Neural cell (in vitro differentiated cells): ENCODE results near the gene DNAI4. TPM values are rescaled to one million over a fixed set of nuclear protein-coding genes. Genes with fewer than 3 reads are reported as not detected.
"Not testable (repeated sequence)": the region's sequence is repeated elsewhere in the genome, so short reads cannot be mapped to it uniquely, and the experiment has no call there.

Experiments used
- H2AFZ ChIP-seq: fragments of 200-600, 300-800 bp; sonication (generic), shearing (Covaris generic); 2 replicates; pipeline ENCODE4 v1.6.0; 2014; ENCODE audit warnings: low read depth, mild to moderate bottlenecking, antibody characterized with exemption, low read length, moderate library complexity
- H3F3A ChIP-seq: fragments of 200-600 bp; shearing (Covaris generic); 2 replicates; pipeline ENCODE4 v1.6.1; 2016; ENCODE audit warnings: mild to moderate bottlenecking, moderate library complexity, mixed read lengths, antibody characterized with exemption, low read length; ENCODE audit not compliant: insufficient read depth, poor library complexity, severe bottlenecking
- H3K27ac ChIP-seq: fragments of 200-600, 300-800 bp; sonication (generic), shearing (Covaris generic); 2 replicates; pipeline ENCODE4 v1.5.1; 2014; ENCODE audit warnings: mild to moderate bottlenecking, low read length, moderate library complexity
- H3K27me3 ChIP-seq: fragments of 300-800, 200-600 bp; sonication (generic), shearing (Covaris generic); 2 replicates; pipeline ENCODE4 v1.6.0; 2014; ENCODE audit warnings: mild to moderate bottlenecking, low read depth, low read length, moderate library complexity; ENCODE audit not compliant: insufficient read depth
- H3K36me3 ChIP-seq: fragments of 300-800, 200-600 bp; sonication (generic), shearing (Covaris generic); 2 replicates; pipeline ENCODE4 v1.5.1; 2014; ENCODE audit warnings: mild to moderate bottlenecking, antibody characterized with exemption, low read length, moderate library complexity; ENCODE audit not compliant: insufficient read depth
- H3K4me2 ChIP-seq: fragments of 300-800, 200-600 bp; sonication (generic), shearing (Covaris generic); 2 replicates; pipeline ENCODE4 v1.6.0; 2014; ENCODE audit warnings: mild to moderate bottlenecking, low read length
- H3K4me3 ChIP-seq: fragments of 300-800, 200-600 bp; sonication (generic), shearing (Covaris generic); 2 replicates; pipeline ENCODE4 v1.5.1; 2014; ENCODE audit warnings: mild to moderate bottlenecking, low read length, moderate library complexity
- H3K79me2 ChIP-seq: fragments of 200-600 bp; shearing (Covaris generic); replicated peaks from 2 replicates; pipeline ENCODE4 v1.6.0; 2014; ENCODE audit warnings: mild to moderate bottlenecking, low read length, moderate library complexity; ENCODE audit not compliant: insufficient read depth
- H3K9ac ChIP-seq: fragments of 300-800, 200-600 bp; sonication (generic), shearing (Covaris generic); 2 replicates; pipeline ENCODE4 v1.6.1; 2016; ENCODE audit warnings: mild to moderate bottlenecking, low read length, mixed read lengths
- H3K9me2 ChIP-seq: fragments of 200-600 bp; shearing (Covaris generic); 2 replicates; pipeline ENCODE4 v1.6.1; 2016; ENCODE audit warnings: mild to moderate bottlenecking, low read length, mixed read lengths; ENCODE audit not compliant: insufficient read depth
- H3K9me3 ChIP-seq: fragments of 200-600, 300-800 bp; sonication (generic), shearing (Covaris generic); 2 replicates; pipeline ENCODE4 v1.6.1; 2016; ENCODE audit warnings: mild to moderate bottlenecking, mixed run types, low read length, moderate library complexity, mixed read lengths
- H4K20me1 ChIP-seq: fragments of 200-600 bp; shearing (Covaris generic); 2 replicates; pipeline ENCODE4 v1.6.1; 2016; ENCODE audit warnings: mild to moderate bottlenecking, mixed run types; ENCODE audit not compliant: insufficient read depth
- CTCF ChIP-seq: fragments of 450-650 bp; IDR thresholded peaks from 2 replicates; pipeline ENCODE4 v1.5.1; 2014; ENCODE audit warnings: antibody characterized with exemption, mild to moderate bottlenecking, moderate library complexity; ENCODE audit not compliant: poor library complexity, severe bottlenecking
- EP300 ChIP-seq: fragments of 450-650 bp; conservative IDR thresholded peaks from 2 replicates; pipeline ENCODE4 v1.6.1; 2014; ENCODE audit warnings: antibody characterized with exemption, mild to moderate bottlenecking, moderate library complexity; ENCODE audit not compliant: poor library complexity, severe bottlenecking
- EZH2 ChIP-seq: fragments of 200-600, 300-800 bp; shearing (Covaris generic), sonication (generic); IDR thresholded peaks from 2 replicates; pipeline ENCODE4 v1.6.1; 2014; ENCODE audit warnings: antibody characterized with exemption, low read length, borderline replicate concordance, mild to moderate bottlenecking; ENCODE audit not compliant: insufficient read depth, poor library complexity, severe bottlenecking
- MXI1 ChIP-seq: fragments of 450-650 bp; conservative IDR thresholded peaks from 2 replicates; pipeline ENCODE4 v1.6.1; 2014; ENCODE audit warnings: antibody characterized with exemption, mild to moderate bottlenecking; ENCODE audit not compliant: poor library complexity, severe bottlenecking
- POLR2AphosphoS5 ChIP-seq: IDR thresholded peaks from 2 replicates; pipeline ENCODE4 v1.6.1; 2012
- RAD21 ChIP-seq: fragments of 450-650 bp; conservative IDR thresholded peaks from 2 replicates; pipeline ENCODE4 v1.6.1; 2014; ENCODE audit warnings: antibody characterized with exemption, mild to moderate bottlenecking, moderate library complexity
- REST ChIP-seq: IDR thresholded peaks from 2 replicates; pipeline ENCODE4 v1.6.1; 2012; ENCODE audit warnings: borderline replicate concordance
- SMC3 ChIP-seq: fragments of 450-650 bp; conservative IDR thresholded peaks from 2 replicates; pipeline ENCODE4 v1.6.1; 2014; ENCODE audit warnings: antibody characterized with exemption, mild to moderate bottlenecking, moderate library complexity; ENCODE audit not compliant: poor library complexity
- TAF1 ChIP-seq: IDR thresholded peaks from 2 replicates; pipeline ENCODE4 v1.6.1; 2012; ENCODE audit warnings: low read depth
- polyA plus RNA-seq: library from polyadenylated mRNA; depleted of rRNA; stranded (reverse); fragments of >200 nt; gene quantifications from 2 replicates; pipeline ENCODE4 v1.2.3, GENCODE V29; 2014

Gene DNAI4
- polyA plus RNA-seq, 1 donor from 2014 or later, result 4.5 TPM

GRCh38 chr1:66917476-66917875 lies 7.2 kb downstream of the DNAI4 start:
- Histone ChIP-seq H3K9me2 (no peaks in the 10 kb centered on the region), H3K27me3 (no peaks in the 10 kb centered on the region), H3K79me2 (peaks cover under 1% of the 10 kb centered on the region), H3K9ac (no peak overlapping the region), H3K9me3 (no peaks in the 10 kb centered on the region), H3F3A (no peaks in the 10 kb centered on the region), H4K20me1 (no peaks in the 10 kb centered on the region), H3K4me3 (no peak overlapping the region), H3K4me2 (no peak overlapping the region), H2AFZ (no peak overlapping the region), H3K27ac (no peak overlapping the region), H3K36me3 (no peaks in the 10 kb centered on the region)
- TF ChIP-seq EZH2 (no peak), SMC3 (no peak), RAD21 (no peak), TAF1 (no peak), CTCF (no peak), REST (no peak), MXI1 (no peak), POLR2AphosphoS5 (no peak), EP300 (no peak)

- Histone ChIP-seq H2AFZ (no peak overlapping the region), H3F3A (no peaks in the 10 kb centered on the region), H3K9me2 (no peaks in the 10 kb centered on the region), H3K9me3 (no peaks in the 10 kb centered on the region), H3K4me2 (no peak overlapping the region), H3K36me3 (no peaks in the 10 kb centered on the region), H3K79me2 (no peaks in the 10 kb centered on the region), H3K27me3 (no peaks in the 10 kb centered on the region), H4K20me1 (no peaks in the 10 kb centered on the region), H3K9ac (no peak overlapping the region), H3K27ac (no peak overlapping the region), H3K4me3 (no peak overlapping the region)
- TF ChIP-seq RAD21 (no peak), SMC3 (no peak), EZH2 (no peak), CTCF (no peak), POLR2AphosphoS5 (no peak), REST (no peak), MXI1 (no peak)
These were observed 8.3 kb downstream of the DNAI4 start for GRCh38 chr1:66916320-66916719.

GRCh38 chr1:66915203-66915602 lies 9.5 kb downstream of the DNAI4 start:
- not testable (repeated sequence) for H4K20me1 ChIP-seq, H3K9me2 ChIP-seq, H3K36me3 ChIP-seq, H3K9me3 ChIP-seq, H3K4me3 ChIP-seq, H3K9ac ChIP-seq, H3K4me2 ChIP-seq, H3F3A ChIP-seq, H3K27me3 ChIP-seq, H3K79me2 ChIP-seq, H2AFZ ChIP-seq, H3K27ac ChIP-seq
